ENCODE measurements around the gene MAP3K15.

- no peak for TF ChIP-seq GABPB1 (CRISPR knock-in tag; IDR thresholded peaks at IDR 0.05)
- no peak for TF ChIP-seq CBFB (CRISPR knock-in tag; IDR thresholded peaks at IDR 0.05; ENCODE audit: low read depth)
- TF ChIP-seq CREM (CRISPR knock-in tag; IDR thresholded peaks at IDR 0.05), result no peak
- TF ChIP-seq USF1 (CRISPR knock-in tag; IDR thresholded peaks at IDR 0.05), result no peak
- no peak for TF ChIP-seq CTCF (IDR thresholded peaks at IDR 0.05)
- no peak for TF ChIP-seq ATF6 (CRISPR knock-in tag; IDR thresholded peaks at IDR 0.05)
- no peak for TF ChIP-seq ARID4B (CRISPR knock-in tag; IDR thresholded peaks at IDR 0.05; ENCODE audit: borderline replicate concordance)
- no peak for TF ChIP-seq IRF2 (CRISPR knock-in tag; IDR thresholded peaks at IDR 0.05; ENCODE audit: borderline replicate concordance, low read depth)
- no peak for TF ChIP-seq MAX (CRISPR knock-in tag; IDR thresholded peaks at IDR 0.05)
- no peak for TF ChIP-seq RELA (CRISPR knock-in tag; IDR thresholded peaks at IDR 0.05; ENCODE audit: borderline replicate concordance)
Measured at GRCh38 chrX:19549838-19550237, 34.5 kb upstream of the MAP3K15 start.

Data from WTC11 (cell line).